ENCODE results near the gene SAMHD1. TPM values are rescaled to one million over a fixed set of nuclear protein-coding genes. Genes with fewer than 3 reads are reported as not detected.

SAMHD1 gene
- total and polyA plus RNA-seq, 7 experiments from 2014 or later, result 231 to 393 (median 271) TPM

DNA sequence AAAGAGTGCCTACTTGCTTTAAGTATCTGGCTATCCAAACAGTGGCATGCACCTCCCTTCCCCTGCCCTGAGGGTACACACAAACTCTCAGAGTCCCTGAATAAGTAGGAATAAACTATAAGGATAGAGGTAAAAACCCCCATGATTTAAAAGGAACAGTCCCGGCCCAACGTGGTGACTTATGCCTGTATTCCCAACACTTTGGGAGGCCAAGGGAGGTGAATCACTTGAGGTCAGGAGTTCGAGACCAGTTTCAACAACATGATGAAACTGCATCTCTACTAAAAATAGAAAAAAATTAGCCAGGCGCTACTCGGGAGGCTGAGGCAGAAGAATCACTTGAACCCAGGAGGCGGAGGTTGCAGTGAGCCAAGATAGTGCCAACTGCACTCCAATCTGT lies 22.2 kb downstream of the SAMHD1 start:
- Mint-ChIP-seq H3K4me1 (peaks cover 23 to 86% (median 66%) of the 10 kb centered on the region in 7 donors), H3K27ac (peak overlapping the region; percentile 13 to 99 (median 96)), H3K27me3 (no peaks in the 10 kb centered on the region), H3K36me3 (peaks cover 5 to 79% (median 60%) of the 10 kb centered on the region in 5 donors), H3K9me3 (peaks cover 0 to 2% (median 0%) of the 10 kb centered on the region in 11 donors), H3K4me3 (peak overlapping the region in 7 of 10 donors; percentile 25 to 87 (median 52))
- ATAC-seq (no peak), DNase-seq (no peak)
- ChIA-PET CTCF (interaction anchor here (0.7 kb wide), 1 partner anchor 324 kb away, joined by 5 read pairs; no protein-coding TSS in a partner anchor), POLR2A (interaction anchor here (0.7 to 2.2 kb wide), 4 partner anchors 9 to 86 kb away, joined by 3 to 20 read pairs (median 7); no protein-coding TSS in a partner anchor)
- peaks cover 36 to 70% (median 41%) of the 10 kb centered on the region in 3 experiments for H3K36me3 ChIP-seq (ENCODE audit: control insufficient read depth in 2 of 3, insufficient read depth in 3 of 3, low read length in 3 of 3)
- no peak overlapping the region for H3K4me3 ChIP-seq (ENCODE audit: low read length)
- intact Hi-C loops (cut with micrococcal nuclease), result no loop called here
- H3K27ac ChIP-seq (ENCODE audit: low read depth, low read length), result peak overlapping the region; percentile 70
- peaks cover 30 to 50% of the 10 kb centered on the region in 2 donors for H3K4me1 ChIP-seq (ENCODE audit: control insufficient read depth in 2 of 2, insufficient read depth in 2 of 2, low read length in 2 of 2)
- no peaks in the 10 kb centered on the region for H3K27me3 ChIP-seq (ENCODE audit: control insufficient read depth in 2 of 2, insufficient read depth in 2 of 2, low read length in 2 of 2)
- H3K9me3 ChIP-seq (ENCODE audit: control insufficient read depth in 2 of 3, low read length in 3 of 3), result no peaks in the 10 kb centered on the region

DNA sequence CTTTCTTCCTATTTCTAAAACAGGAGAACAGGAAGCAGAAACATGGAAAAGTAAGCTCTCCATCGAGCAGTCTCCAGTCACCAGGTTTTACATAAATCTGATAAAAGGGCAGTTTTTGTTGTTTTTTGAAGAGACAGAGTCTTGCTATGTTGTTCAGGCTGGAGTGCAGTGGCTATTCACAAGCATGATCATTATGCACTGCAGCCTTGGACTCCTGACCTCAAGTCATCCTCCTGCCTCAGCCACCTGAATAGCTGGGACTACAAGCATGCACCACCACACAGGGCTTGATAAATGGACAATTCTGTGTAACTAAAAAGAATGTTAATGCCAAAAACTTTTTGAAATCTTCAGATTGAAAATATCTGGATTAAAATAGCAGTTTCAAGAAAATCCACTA lies 23.8 kb downstream of the SAMHD1 start:
- H3K36me3 ChIP-seq (ENCODE audit: control insufficient read depth in 2 of 3, insufficient read depth in 3 of 3, low read length in 3 of 3), result peaks cover 29 to 69% (median 38%) of the 10 kb centered on the region in 3 experiments
- ChIA-PET CTCF (interaction anchor here (0.7 to 1.8 kb wide), 4 partner anchors 10 to 168 kb away, joined by 3 to 6 read pairs (median 4); no protein-coding TSS in a partner anchor), POLR2A (interaction anchor here (0.7 to 1.4 kb wide), 4 partner anchors 22 to 92 kb away, joined by 3 read pairs; no protein-coding TSS in a partner anchor)
- no peaks in the 10 kb centered on the region for H3K9me3 ChIP-seq (ENCODE audit: control insufficient read depth in 2 of 3, low read length in 3 of 3)
- Mint-ChIP-seq H3K36me3 (peaks cover 5 to 80% (median 56%) of the 10 kb centered on the region in 5 donors), H3K27me3 (no peaks in the 10 kb centered on the region), H3K4me3 (no peak overlapping the region), H3K4me1 (peaks cover 24 to 86% (median 68%) of the 10 kb centered on the region in 7 donors), H3K27ac (peak overlapping the region in 6 of 9 donors; percentile 67 to 98 (median 94)), H3K9me3 (peaks cover 0 to 2% (median 0%) of the 10 kb centered on the region in 11 donors)
- ATAC-seq, result no peak
- H3K4me1 ChIP-seq (ENCODE audit: control insufficient read depth in 2 of 2, insufficient read depth in 2 of 2, low read length in 2 of 2), result peaks cover 30 to 51% of the 10 kb centered on the region in 2 donors
- H3K27me3 ChIP-seq (ENCODE audit: control insufficient read depth in 2 of 2, insufficient read depth in 2 of 2, low read length in 2 of 2), result no peaks in the 10 kb centered on the region
- H3K27ac ChIP-seq (ENCODE audit: low read depth, low read length), result no peak overlapping the region
- intact Hi-C loops (cut with micrococcal nuclease), result no loop called here
- H3K4me3 ChIP-seq (ENCODE audit: low read length), result no peak overlapping the region
- no peak for DNase-seq

DNA sequence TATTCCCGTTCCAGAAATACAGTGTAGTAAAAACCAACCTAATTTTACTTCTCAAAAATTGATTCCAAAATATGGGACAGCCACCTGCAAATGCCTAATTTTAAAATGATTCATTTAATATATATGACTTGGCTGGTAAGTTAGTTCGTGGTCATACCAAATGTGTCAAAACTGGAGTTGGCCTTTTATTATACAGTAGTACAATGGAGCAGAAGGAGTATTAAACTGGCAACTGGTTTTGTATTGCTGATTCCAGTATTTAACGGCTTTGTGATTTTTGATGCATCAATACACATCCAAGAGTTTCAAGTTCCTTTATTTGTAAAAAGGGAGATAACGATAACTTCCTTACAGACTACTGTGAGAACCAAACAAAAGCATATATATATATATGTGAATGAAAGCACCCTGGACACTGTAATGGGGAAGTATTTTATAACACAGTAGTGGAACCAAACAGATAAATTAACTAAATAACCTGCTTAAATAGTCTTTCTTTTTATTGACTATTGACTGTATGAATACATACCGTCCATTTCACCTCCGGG lies 24.8 kb downstream of the SAMHD1 start:
- Histone ChIP-seq H3K27me3 (ENCODE audit: control insufficient read depth in 2 of 2, insufficient read depth in 2 of 2, low read length in 2 of 2) (no peaks in the 10 kb centered on the region), H3K4me1 (ENCODE audit: control insufficient read depth in 2 of 2, insufficient read depth in 2 of 2, low read length in 2 of 2) (peaks cover 27 to 50% of the 10 kb centered on the region in 2 donors), H3K27ac (ENCODE audit: low read depth, low read length) (no peak overlapping the region), H3K36me3 (ENCODE audit: control insufficient read depth in 2 of 3, insufficient read depth in 3 of 3, low read length in 3 of 3) (peaks cover 36 to 69% (median 41%) of the 10 kb centered on the region in 3 experiments), H3K4me3 (ENCODE audit: low read length) (no peak overlapping the region), H3K9me3 (ENCODE audit: control insufficient read depth in 2 of 3, low read length in 3 of 3) (no peaks in the 10 kb centered on the region)
- no peak for ATAC-seq
- ChIA-PET POLR2A (no interaction called here), CTCF (interaction anchor here (1.8 kb wide), 1 partner anchor 9 kb away, joined by 6 read pairs; no protein-coding TSS in a partner anchor)
- intact Hi-C loops (cut with micrococcal nuclease), result no loop called here
- Mint-ChIP-seq H3K9me3 (peaks cover 0 to 2% (median 0%) of the 10 kb centered on the region in 11 donors), H3K27me3 (no peaks in the 10 kb centered on the region), H3K4me1 (peaks cover 17 to 82% (median 61%) of the 10 kb centered on the region in 7 donors), H3K36me3 (peaks cover 5 to 76% (median 49%) of the 10 kb centered on the region in 5 donors), H3K4me3 (peak overlapping the region in 4 of 10 donors; percentile 1 to 40 (median 12)), H3K27ac (peak overlapping the region in 8 of 9 donors; percentile 24 to 98 (median 76))
- no peak for DNase-seq

DNA sequence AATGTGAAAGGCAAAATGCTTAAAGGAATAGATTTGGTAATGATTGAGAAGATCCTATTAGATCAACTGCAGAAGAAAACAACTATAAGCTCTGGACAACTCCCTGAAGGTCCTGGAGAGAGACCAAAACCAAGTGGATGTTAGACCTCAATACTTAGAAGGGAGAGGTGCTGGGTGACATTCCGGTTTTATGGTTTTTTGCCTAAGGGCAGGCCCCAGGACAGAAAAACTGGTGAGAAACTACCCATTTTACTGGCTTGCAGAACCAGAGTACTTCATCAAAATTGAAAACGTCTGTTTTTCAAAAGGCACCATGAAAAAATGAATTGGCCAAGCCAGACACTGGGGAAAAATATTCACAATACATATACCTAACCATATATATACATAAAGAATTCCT lies 26.3 kb downstream of the SAMHD1 start:
- Histone ChIP-seq H3K4me1 (ENCODE audit: control insufficient read depth in 2 of 2, insufficient read depth in 2 of 2, low read length in 2 of 2) (peaks cover 12 to 40% of the 10 kb centered on the region in 2 donors), H3K36me3 (ENCODE audit: control insufficient read depth in 2 of 3, insufficient read depth in 3 of 3, low read length in 3 of 3) (peaks cover 37 to 83% (median 42%) of the 10 kb centered on the region in 3 experiments), H3K4me3 (ENCODE audit: low read length) (no peak overlapping the region), H3K27ac (ENCODE audit: low read depth, low read length) (peak overlapping the region; percentile 34), H3K9me3 (ENCODE audit: control insufficient read depth in 2 of 3, low read length in 3 of 3) (no peaks in the 10 kb centered on the region), H3K27me3 (ENCODE audit: control insufficient read depth in 2 of 2, insufficient read depth in 2 of 2, low read length in 2 of 2) (no peaks in the 10 kb centered on the region)
- Mint-ChIP-seq H3K27ac (peak overlapping the region; percentile 33 to 98 (median 83)), H3K27me3 (no peaks in the 10 kb centered on the region), H3K9me3 (peaks cover 0 to 1% (median 0%) of the 10 kb centered on the region in 11 donors), H3K4me1 (peaks cover 12 to 67% (median 48%) of the 10 kb centered on the region in 7 donors), H3K4me3 (peak overlapping the region in 7 of 10 donors; percentile 4 to 66 (median 40)), H3K36me3 (peaks cover 5 to 63% (median 34%) of the 10 kb centered on the region in 5 donors)
- ATAC-seq (no peak), DNase-seq (no peak)
- ChIA-PET CTCF (interaction anchor here (0.7 to 2.5 kb wide), 2 partner anchors 24 to 83 kb away, joined by 4 to 10 read pairs; no protein-coding TSS in a partner anchor), POLR2A (interaction anchor here (0.6 to 5.7 kb wide), 4 partner anchors 17 to 971 kb away, joined by 3 to 28 read pairs (median 6); no protein-coding TSS in a partner anchor)
- intact Hi-C loops (cut with micrococcal nuclease), result no loop called here

DNA sequence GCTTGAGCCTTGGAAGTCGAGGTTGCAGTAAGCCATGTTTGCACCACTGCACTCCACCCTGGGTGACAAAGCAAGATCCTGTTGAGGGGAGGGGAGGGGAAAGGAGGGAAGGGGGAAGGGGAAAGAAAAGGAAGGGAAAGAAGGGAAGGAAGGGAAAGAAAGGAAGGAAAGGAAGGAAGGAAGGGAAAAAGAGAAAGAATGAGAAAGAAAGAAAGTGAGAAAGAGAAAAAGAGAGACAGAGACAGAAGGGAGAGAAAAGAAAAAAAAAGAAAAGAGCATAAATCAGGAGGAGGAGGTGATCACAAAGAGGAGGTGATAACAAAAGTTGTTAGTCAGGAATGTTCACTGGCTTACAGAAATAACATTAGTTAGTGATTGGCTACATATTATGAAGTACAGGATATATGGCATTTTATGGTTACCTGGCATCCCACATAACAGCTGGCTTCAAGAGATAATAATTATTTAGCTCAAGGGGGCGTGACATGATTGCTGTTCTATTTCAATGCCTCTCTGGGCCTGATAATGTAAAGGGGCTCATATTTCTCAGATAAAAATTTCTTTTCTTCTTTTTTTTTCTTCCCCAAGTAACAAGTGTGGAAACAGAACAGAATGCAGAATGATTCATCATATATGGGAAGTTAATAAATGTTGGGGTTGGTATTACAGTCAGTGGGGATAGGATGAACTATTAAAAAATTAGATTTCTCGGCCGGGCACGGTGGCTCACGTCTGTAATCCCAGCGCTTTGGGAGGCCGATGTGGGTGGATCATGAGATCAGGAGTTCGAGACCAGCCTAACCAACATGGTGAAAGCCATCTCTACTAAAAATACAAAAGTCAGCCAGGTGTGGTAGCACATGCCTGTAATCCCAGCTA lies 27.1 kb downstream of the SAMHD1 start:
- intact Hi-C loops (cut with micrococcal nuclease), result no loop called here

DNA sequence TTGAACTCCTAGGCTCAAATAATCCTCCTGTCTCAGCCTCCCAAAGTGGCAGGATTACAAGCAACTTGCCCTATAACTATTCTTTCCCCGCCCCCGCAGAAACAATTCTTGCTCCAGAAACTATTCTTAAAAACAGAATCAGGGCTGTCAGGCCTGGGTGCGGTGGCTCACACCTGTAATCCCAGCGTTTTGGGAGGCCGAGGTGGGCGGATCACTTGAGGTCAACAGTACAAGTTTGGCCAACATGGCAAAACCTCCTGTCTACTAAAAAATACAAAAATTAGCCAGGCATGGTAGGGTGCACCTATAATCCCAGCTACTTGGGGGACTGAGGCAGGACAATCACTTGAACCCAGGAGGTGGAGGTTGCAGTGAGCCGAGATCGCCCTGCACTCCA lies 31.2 kb downstream of the SAMHD1 start:
- Histone ChIP-seq H3K27me3 (ENCODE audit: control insufficient read depth in 2 of 2, insufficient read depth in 2 of 2, low read length in 2 of 2) (no peaks in the 10 kb centered on the region), H3K36me3 (ENCODE audit: control insufficient read depth in 2 of 3, insufficient read depth in 3 of 3, low read length in 3 of 3) (peaks cover 27 to 82% (median 36%) of the 10 kb centered on the region in 3 experiments), H3K9me3 (ENCODE audit: control insufficient read depth in 2 of 3, low read length in 3 of 3) (no peaks in the 10 kb centered on the region), H3K4me3 (ENCODE audit: low read length) (no peak overlapping the region), H3K27ac (ENCODE audit: low read depth, low read length) (peak overlapping the region; percentile 47), H3K4me1 (ENCODE audit: control insufficient read depth in 2 of 2, insufficient read depth in 2 of 2, low read length in 2 of 2) (peaks cover 0 to 29% of the 10 kb centered on the region in 2 donors)
- intact Hi-C loops (cut with micrococcal nuclease), result no loop called here
- peaks cover 0 to 34% (median 19%) of the 10 kb centered on the region in 5 donors for H3K36me3 Mint-ChIP-seq
- DNase-seq, result no peak
- ChIA-PET POLR2A (interaction anchor here (0.8 to 5.7 kb wide), 8 partner anchors 8 to 66 kb away, joined by 3 to 37 read pairs (median 4); no protein-coding TSS in a partner anchor), CTCF (interaction anchor here (0.6 to 1.0 kb wide), 4 partner anchors 10 to 252 kb away, joined by 3 to 4 read pairs (median 4); no protein-coding TSS in a partner anchor)
- H3K9me3 Mint-ChIP-seq, result no peaks in the 10 kb centered on the region
- H3K4me3 Mint-ChIP-seq, result peak overlapping the region in 1 of 10 donors; percentile 34
- peaks cover 16 to 49% (median 29%) of the 10 kb centered on the region in 7 donors for H3K4me1 Mint-ChIP-seq
- peak overlapping the region in 7 of 9 donors; percentile 56 to 98 (median 72) for H3K27ac Mint-ChIP-seq
- ATAC-seq, result no peak
- no peaks in the 10 kb centered on the region for H3K27me3 Mint-ChIP-seq

More for the DNA sequence above, 27.1 kb downstream of the SAMHD1 start:
- no peak overlapping the region for H3K4me3 ChIP-seq (ENCODE audit: low read length)
- ChIA-PET CTCF (interaction anchor here (0.7 to 2.5 kb wide), 2 partner anchors 25 to 84 kb away, joined by 4 to 10 read pairs; no protein-coding TSS in a partner anchor), POLR2A (interaction anchor here (0.6 to 5.7 kb wide), 12 partner anchors 8 to 971 kb away, joined by 3 to 37 read pairs (median 4); no protein-coding TSS in a partner anchor)
- peaks cover 3 to 36% of the 10 kb centered on the region in 2 donors for H3K4me1 ChIP-seq (ENCODE audit: control insufficient read depth in 2 of 2, insufficient read depth in 2 of 2, low read length in 2 of 2)
- H3K36me3 ChIP-seq (ENCODE audit: control insufficient read depth in 2 of 3, insufficient read depth in 3 of 3, low read length in 3 of 3), result peaks cover 36 to 84% (median 36%) of the 10 kb centered on the region in 3 experiments
- no peaks in the 10 kb centered on the region for H3K9me3 Mint-ChIP-seq
- no peaks in the 10 kb centered on the region for H3K27me3 Mint-ChIP-seq
- H3K27ac ChIP-seq (ENCODE audit: low read depth, low read length), result peak overlapping the region; percentile 43
- DNase-seq (no peak), ATAC-seq (no peak)
- peaks cover 5 to 59% (median 37%) of the 10 kb centered on the region in 5 donors for H3K36me3 Mint-ChIP-seq
- H3K27ac Mint-ChIP-seq, result peak overlapping the region; percentile 11 to 98 (median 83)
- no peaks in the 10 kb centered on the region for H3K9me3 ChIP-seq (ENCODE audit: control insufficient read depth in 2 of 3, low read length in 3 of 3)
- no peaks in the 10 kb centered on the region for H3K27me3 ChIP-seq (ENCODE audit: control insufficient read depth in 2 of 2, insufficient read depth in 2 of 2, low read length in 2 of 2)
- peak overlapping the region in 4 of 10 donors; percentile 19 to 66 (median 53) for H3K4me3 Mint-ChIP-seq
- peaks cover 16 to 65% (median 52%) of the 10 kb centered on the region in 7 donors for H3K4me1 Mint-ChIP-seq
